GM23248 (cell line): ENCODE data around the gene ID1. TPM values are rescaled to one million over a fixed set of nuclear protein-coding genes. Genes with fewer than 3 reads are reported as not detected.

ENCODE experiments used
- DNase-seq: peaks from one replicate; pipeline ENCODE4 v3.0.0-alpha.2; 2015
- H2AFZ ChIP-seq: fragments of 200-600 bp; sonication (generic); 2 replicates; pipeline ENCODE4 v1.6.1; 2016; ENCODE audit warnings: antibody characterized with exemption
- H3F3A ChIP-seq: fragments of 200-600 bp; sonication (generic); 2 replicates; pipeline ENCODE4 v1.6.1; 2016; ENCODE audit warnings: mild to moderate bottlenecking, antibody characterized with exemption, mixed run types; ENCODE audit not compliant: insufficient read depth
- H3K27ac ChIP-seq: fragments of 200-600 bp; sonication (generic); 2 replicates; pipeline ENCODE4 v1.5.1; 2016; ENCODE audit warnings: mild to moderate bottlenecking
- H3K27me3 ChIP-seq: fragments of 200-600 bp; sonication (generic); replicated peaks from 2 replicates; pipeline ENCODE4 v1.6.1; 2016; ENCODE audit warnings: mild to moderate bottlenecking; ENCODE audit not compliant: insufficient read depth
- H3K36me3 ChIP-seq: fragments of 200-600 bp; sonication (generic); 2 replicates; pipeline ENCODE4 v1.6.1; 2016; ENCODE audit warnings: low read depth, mild to moderate bottlenecking
- H3K4me1 ChIP-seq: fragments of 200-600 bp; sonication (generic); 2 replicates; pipeline ENCODE4 v1.6.1; 2016; ENCODE audit warnings: mild to moderate bottlenecking; ENCODE audit not compliant: insufficient read depth
- H3K4me2 ChIP-seq: fragments of 200-600 bp; sonication (generic); one replicate; pipeline ENCODE4 v1.6.1; 2016; ENCODE audit warnings: mild to moderate bottlenecking; ENCODE audit not compliant: unreplicated experiment
- H3K4me3 ChIP-seq: fragments of 200-600 bp; sonication (generic); 2 replicates; pipeline ENCODE4 v1.5.1; 2016; ENCODE audit warnings: mild to moderate bottlenecking
- H3K79me2 ChIP-seq: fragments of 200-600 bp; sonication (generic); 2 replicates; pipeline ENCODE4 v1.6.1; 2016; ENCODE audit warnings: mild to moderate bottlenecking; ENCODE audit not compliant: insufficient read depth
- H3K9ac ChIP-seq: fragments of 200-600 bp; sonication (generic); 2 replicates; pipeline ENCODE4 v1.6.1; 2016; ENCODE audit warnings: mild to moderate bottlenecking
- H3K9me2 ChIP-seq: fragments of 200-600 bp; sonication (generic); 2 replicates; pipeline ENCODE4 v1.6.1; 2016; ENCODE audit warnings: mixed run types, mild to moderate bottlenecking, moderate library complexity; ENCODE audit not compliant: insufficient read depth
- H3K9me3 ChIP-seq: fragments of 200-600 bp; sonication (generic); one replicate; pipeline ENCODE4 v1.6.1; 2017; ENCODE audit warnings: low read depth
- H4K20me1 ChIP-seq: fragments of 200-600 bp; sonication (generic); 2 replicates; pipeline ENCODE4 v1.6.0; 2016; ENCODE audit not compliant: insufficient read depth
- EZH2 ChIP-seq: fragments of 200-600 bp; sonication (generic); IDR thresholded peaks from 2 replicates; pipeline ENCODE4 v1.6.1; 2018; ENCODE audit warnings: antibody characterized with exemption, mild to moderate bottlenecking; ENCODE audit not compliant: insufficient read depth, poor library complexity, severe bottlenecking
- EZH2phosphoT487 ChIP-seq: fragments of 200-600 bp; sonication (generic); IDR thresholded peaks from 2 replicates; pipeline ENCODE4 v1.6.1; 2018; ENCODE audit warnings: antibody characterized with exemption, moderate library complexity, mild to moderate bottlenecking, low read depth; ENCODE audit not compliant: insufficient read depth
- WGBS, 2 experiments: methylation state at CpG; one replicate each; pipeline ENCODE4 v1.1.6; 2015 to 2017; ENCODE audit warnings: low lambda C conversion rate in 2 of 2, low coverage in 1 of 2; ENCODE audit errors: missing lambda C conversion rate in 2 of 2; 5-methylcytosine and 5-hydroxymethylcytosine counted together
- in situ Hi-C: fragments of 300-500 bp; cut with MboI; formaldehyde crosslinking; loops from 2 replicates; pipeline ENCODE4 v1.15.0; 2020
- microRNA-seq: library from miRNA; unstranded; fragments of <30 nt; microRNA quantifications from one replicate; pipeline ENCODE4, GENCODE V29; 2016; ENCODE audit warnings: borderline number of aligned reads
- polyA plus RNA-seq: library from polyadenylated mRNA; unstranded; fragments of >200 nt; fragmentation: Nextera tagmentation; extraction: Ambion mirVana; gene quantifications from 2 replicates; pipeline ENCODE4 v1.2.1, GENCODE V29; 2016
- small RNA-seq: library from RNA; depleted of rRNA; stranded (forward); fragments of <200 nt; gene quantifications from one replicate; pipeline ENCODE3, GENCODE V24; 2014; ENCODE audit warnings: low read depth, low replicate concordance
- total RNA-seq: library from RNA; depleted of rRNA; stranded (reverse); fragments of >200 nt; shearing (Covaris generic); gene quantifications from 2 replicates; pipeline ENCODE4 v1.2.3, GENCODE V29; 2014; rRNA removed

The ID1 gene
- total and polyA plus RNA-seq, 2 experiments from 2014 or later: 248 to 780 TPM

GRCh38 chr20:31654534-31654933, 49.4 kb downstream of the ID1 start:
- Histone ChIP-seq H3K9ac (no peak overlapping the region), H3K9me2 (no peaks in the 10 kb centered on the region), H3K9me3 (no peaks in the 10 kb centered on the region), H3K79me2 (no peaks in the 10 kb centered on the region), H3K4me3 (no peak overlapping the region), H3K4me2 (no peak overlapping the region), H2AFZ (no peak overlapping the region), H3K4me1 (peaks cover 16% of the 10 kb centered on the region; the same call in 1 of the 2 replicates), H3K36me3 (no peaks in the 10 kb centered on the region), H3K27me3 (no peaks in the 10 kb centered on the region), H3F3A (peaks cover 17% of the 10 kb centered on the region; the same call in 1 of the 2 replicates), H3K27ac (no peak overlapping the region), H4K20me1 (no peaks in the 10 kb centered on the region)
- no peak for TF ChIP-seq EZH2phosphoT487
- TF ChIP-seq EZH2: no peak
- WGBS, 2 experiments: 83 to 86% methylated on average over 5 of the region's 5 CpGs
- in situ Hi-C loops: no loop called here
- DNase-seq: no peak

Small RNA genes within 50 kb of the gene (microRNA-seq; reads per million reads assigned to microRNA genes)
- gene MIR3193: 2.0 reads per million

Small RNA genes within 50 kb of the gene (small RNA-seq; reads per million reads assigned to genes)
- not detected for gene MIR3193

Other genes starting within 250 kb of the ID1 start
- not detected in 2 replicates for gene DEFB118, start 236.7 kb upstream of the ID1 start, total RNA-seq
- not detected in 2 replicates for gene DEFB118, start 236.7 kb upstream of the ID1 start, polyA plus RNA-seq
- gene DEFB119, start 214.7 kb upstream of the ID1 start, total RNA-seq: not detected in 2 replicates
- not detected in 2 replicates for gene DEFB119, start 214.7 kb upstream of the ID1 start, polyA plus RNA-seq
- not detected in 2 replicates for gene DEFB121, start 199.1 kb upstream of the ID1 start, total RNA-seq
- gene DEFB121, start 199.1 kb upstream of the ID1 start, polyA plus RNA-seq: not detected in 2 replicates
- gene DEFB123, start 164.7 kb upstream of the ID1 start, total RNA-seq: not detected in 2 replicates
- gene DEFB123, start 164.7 kb upstream of the ID1 start, polyA plus RNA-seq: not detected in 2 replicates
- not detected in 2 replicates for gene DEFB124, start 130.2 kb upstream of the ID1 start, total RNA-seq
- not detected in 2 replicates for gene DEFB124, start 130.2 kb upstream of the ID1 start, polyA plus RNA-seq
- gene REM1, start 130.0 kb upstream of the ID1 start, total RNA-seq: not detected in 2 replicates
- gene REM1, start 130.0 kb upstream of the ID1 start, polyA plus RNA-seq: not detected in 2 replicates
- gene HM13, start 90.8 kb upstream of the ID1 start, total RNA-seq: 110 and 117 TPM in 2 replicates
- 424 and 434 TPM in 2 replicates for gene HM13, start 90.8 kb upstream of the ID1 start, polyA plus RNA-seq
- gene COX4I2, start 32.6 kb downstream of the ID1 start, total RNA-seq: not detected in 2 replicates
- gene COX4I2, start 32.6 kb downstream of the ID1 start, polyA plus RNA-seq: not detected in 2 replicates
- gene BCL2L1, start 117.6 kb downstream of the ID1 start, total RNA-seq: 83.8 and 95.1 TPM in 2 replicates
- 56.2 and 56.3 TPM in 2 replicates for gene BCL2L1, start 117.6 kb downstream of the ID1 start, polyA plus RNA-seq
- gene TPX2, start 134.0 kb downstream of the ID1 start, total RNA-seq: 35.5 and 39.6 TPM in 2 replicates
- gene TPX2, start 134.0 kb downstream of the ID1 start, polyA plus RNA-seq: 37.6 and 37.7 TPM in 2 replicates
- 0.63 TPM in 1 of 2 replicates, not detected in the other for gene MYLK2, start 214.1 kb downstream of the ID1 start, total RNA-seq
- not detected in 2 replicates for gene MYLK2, start 214.1 kb downstream of the ID1 start, polyA plus RNA-seq
- gene FOXS1, start 240.3 kb downstream of the ID1 start, total RNA-seq: not detected in 2 replicates
- not detected in 2 replicates for gene FOXS1, start 240.3 kb downstream of the ID1 start, polyA plus RNA-seq